GM18870 (cell line): Measurements from ENCODE around the gene ETV5.

ENCODE experiments used
- ATAC-seq: cut with Tn5 transposase; IDR thresholded peaks from one replicate; pipeline ENCODE4 v1.9.1; 2021; ENCODE audit warnings: moderate library complexity; ENCODE audit not compliant: unreplicated experiment

The ETV5 gene

DNA sequence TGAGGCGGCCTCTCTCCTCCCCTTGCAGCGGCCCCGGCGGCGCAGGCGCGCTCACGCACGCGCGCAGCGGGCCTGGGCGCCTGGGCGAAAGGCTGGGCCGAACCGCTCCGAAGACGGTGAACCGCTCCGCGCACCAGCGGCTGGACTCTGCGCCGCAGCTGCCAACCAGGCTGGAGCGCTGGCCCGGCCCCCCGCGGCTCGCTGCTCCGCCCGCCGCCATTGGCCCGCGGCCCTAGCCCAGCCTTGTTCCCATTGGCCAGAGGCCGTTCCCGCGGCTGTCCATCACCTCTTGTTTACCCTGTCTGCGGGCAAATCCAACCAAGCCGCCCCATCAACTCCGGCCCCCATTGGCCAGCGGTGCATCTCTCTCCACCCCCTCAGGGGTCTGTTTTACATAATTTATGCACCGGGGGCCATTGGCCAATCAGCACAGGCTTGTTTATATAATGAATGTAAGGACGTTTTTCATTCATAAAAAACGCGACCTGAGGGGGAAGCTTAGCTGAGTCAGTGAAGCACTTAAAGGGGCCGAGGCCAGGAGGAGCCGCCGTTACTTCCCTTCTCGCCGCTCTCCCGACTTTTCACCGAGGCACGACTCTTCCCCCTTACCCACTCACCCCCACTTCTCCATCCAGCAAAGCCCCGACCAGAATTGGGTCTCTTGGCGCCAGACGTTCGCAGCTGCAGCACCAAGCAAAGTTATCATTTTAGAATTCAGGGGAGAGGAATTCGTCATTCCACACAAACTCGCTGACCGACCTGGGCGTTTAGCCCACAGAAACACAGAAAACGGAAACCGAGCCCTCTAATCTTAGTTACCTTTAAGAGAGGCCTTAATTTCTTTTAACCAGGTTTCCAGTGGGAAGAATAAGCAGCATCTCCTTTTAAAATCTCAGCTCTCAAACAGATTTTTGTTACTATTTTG is at the start of gene ETV5:
Gene ETV5 (minus strand): TSS at position 149 of the 925 bp plus-strand sequence. CDS start 3,221 bp downstream, outside the sequence.
- ATAC-seq: peak; percentile 96

DNA sequence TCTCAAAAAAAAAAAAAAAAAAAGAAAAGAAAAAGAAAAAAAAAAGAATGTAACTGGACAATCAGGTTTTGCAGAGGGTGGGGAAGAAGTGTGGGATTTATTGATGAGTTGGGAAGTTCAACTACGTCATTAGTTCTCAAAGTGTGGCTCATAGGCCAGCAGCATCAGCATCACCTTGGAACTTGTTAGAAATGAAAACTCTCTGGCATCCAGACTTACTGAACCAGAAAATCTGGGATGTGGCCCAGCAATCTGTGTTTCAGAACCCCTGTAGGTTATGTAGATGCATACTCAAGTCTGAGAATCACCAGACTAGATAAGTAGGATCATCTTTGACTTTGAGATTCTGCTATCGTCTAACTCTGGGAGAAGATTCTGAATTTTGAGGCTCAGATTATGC is 45.8 kb upstream of the ETV5 start:
- ATAC-seq: no peak

DNA sequence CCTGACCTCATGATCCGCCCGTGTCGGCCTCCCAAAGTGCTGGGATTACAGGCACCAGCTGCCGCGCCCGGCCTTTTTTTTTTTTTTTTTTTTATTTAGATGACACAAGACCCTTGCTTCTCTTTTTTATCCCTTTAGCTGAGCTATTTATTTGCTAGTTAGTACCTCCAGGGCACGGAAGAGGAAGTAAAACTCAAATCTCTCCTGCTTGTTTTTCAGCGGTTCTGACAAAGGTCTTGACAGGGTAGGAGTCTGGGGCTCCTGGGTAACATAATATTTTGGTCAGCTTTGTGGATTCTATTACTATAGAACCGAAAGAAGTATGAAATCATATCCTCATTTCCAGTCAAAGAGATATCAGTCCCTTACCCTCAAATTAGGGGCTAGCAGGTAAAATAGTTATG is 44.0 kb upstream of the ETV5 start:
- peak; percentile 71 for ATAC-seq

DNA sequence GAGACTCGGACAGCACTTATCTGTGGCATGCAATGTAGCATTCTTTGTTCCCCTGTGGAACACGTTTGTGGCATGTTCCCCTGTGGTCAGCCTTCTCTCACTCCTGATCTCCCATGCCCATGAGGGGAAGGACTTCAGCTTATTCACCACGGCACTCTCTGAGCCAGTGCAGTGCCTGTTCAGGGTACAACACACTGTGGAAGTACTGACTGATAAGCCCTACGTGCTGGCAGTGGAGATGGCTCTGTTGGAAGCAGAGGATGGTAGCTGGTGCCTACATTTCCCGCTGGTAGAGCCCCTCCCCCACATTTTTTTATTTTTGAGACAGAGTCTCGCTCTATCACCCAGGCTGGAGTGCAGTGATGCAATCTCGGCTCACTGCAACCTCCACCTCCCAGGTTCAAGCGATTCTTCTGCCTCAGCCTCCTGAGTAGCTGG is 43.5 kb upstream of the ETV5 start:
- no peak for ATAC-seq

DNA sequence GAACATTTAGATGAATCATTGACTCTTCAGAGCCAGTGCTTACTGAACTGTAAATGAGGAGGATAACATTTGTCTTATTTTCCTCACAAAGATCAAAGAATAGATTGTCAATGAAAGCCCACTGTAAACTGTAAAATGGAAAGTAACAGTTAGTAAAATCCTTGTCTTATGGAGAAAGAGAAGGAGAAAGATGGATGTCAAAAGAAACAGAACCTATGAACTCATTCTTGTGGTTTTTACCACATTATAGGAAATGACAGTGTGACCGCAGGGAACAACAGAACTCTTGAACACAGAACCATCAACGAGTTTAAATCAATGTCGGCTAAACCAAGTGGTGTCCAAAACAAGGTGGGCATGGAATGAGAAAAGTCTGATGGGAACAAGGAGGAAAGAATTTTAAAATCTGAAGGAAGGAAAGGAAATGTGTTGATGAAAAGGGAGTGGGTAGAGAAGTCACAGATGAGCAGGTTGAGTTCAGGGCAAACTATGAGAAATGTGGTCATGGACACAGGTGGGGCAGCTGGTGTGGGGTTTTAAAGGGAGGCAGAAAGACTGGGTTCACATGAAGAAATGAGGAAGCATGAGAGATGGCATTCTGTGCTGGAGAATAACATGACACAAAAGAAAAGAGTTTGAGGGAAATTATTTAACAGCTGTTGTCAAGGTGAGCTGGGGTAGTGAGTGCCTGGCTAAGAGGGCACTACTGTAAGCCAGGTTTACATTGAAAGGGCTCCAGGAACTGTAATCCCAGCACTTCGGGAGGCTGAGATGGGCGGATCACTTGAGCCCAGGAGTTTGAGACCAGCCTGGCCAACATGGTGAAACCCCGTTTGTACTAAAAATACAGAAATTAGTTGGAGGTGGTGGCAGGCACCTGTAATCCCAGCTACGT is 42.4 kb upstream of the ETV5 start:
- ATAC-seq: no peak

DNA sequence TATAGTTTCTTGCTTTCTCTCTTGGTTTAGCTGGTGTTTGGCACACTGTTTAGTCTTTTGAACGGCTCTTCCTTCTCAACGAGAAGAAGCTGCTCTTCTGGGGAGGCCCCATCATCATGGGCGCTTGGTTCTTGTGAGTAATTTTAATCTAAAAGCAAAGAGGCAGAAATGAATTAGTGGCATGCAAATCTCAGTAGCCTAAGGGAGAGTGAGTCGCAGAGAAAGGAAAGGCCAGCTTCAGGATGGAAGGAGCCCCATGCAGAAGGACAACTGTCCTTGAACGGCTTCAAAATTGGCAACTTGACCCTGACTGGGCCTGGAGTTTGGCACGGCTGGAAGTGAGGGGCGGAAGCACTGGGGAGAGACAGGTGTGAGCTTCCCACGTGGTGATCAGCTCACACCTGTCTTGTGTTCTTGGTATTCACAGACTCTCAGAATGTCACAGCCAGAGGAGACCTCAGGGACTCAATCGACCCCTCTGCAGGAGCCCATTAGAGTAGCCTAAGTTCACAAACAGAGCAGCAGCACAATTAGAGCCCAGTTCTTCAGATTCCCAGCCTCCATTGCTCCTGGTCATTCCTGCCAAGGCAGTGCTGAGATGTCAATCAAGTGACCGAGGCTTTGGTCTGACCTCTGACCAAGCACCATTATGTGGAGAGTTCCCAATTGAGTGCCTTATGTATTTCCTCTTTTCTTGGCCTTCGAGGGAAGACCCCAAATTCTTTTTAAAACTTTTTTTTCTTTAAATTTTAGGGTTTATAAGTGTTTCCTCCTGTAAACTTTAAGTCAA is 41.3 kb upstream of the ETV5 start:
- no peak for ATAC-seq

DNA sequence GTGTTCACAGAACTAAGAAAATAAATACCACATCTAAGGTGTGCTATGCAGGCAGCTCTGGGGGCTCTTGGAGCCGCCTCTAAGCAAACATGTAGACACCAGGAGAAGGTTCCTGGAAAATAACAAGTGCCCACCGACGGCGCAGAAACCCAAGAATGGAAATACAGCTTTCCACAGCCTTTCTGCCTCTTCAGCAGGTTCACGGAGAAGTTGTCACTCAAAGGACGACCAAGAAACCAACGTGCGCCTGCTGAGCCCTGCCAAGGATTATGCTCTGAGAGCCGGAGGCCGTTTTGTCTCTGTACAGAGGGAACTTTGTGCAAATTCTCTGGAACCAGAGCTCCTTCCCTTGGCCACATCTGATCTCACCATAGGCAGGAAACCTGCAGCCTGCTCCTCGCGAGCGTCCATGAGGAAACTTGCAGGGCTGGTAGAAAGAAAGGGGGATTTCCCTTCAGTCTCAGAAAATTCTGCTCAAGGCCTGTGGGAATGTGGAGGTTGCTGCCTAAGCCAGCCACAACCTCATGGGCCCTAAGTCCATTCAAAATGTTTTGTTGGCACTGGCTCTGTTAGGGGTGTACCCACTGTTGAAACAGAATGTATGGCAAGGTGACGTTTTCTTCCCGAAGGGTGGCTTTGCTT is 40.6 kb upstream of the ETV5 start:
- ATAC-seq: no peak

DNA sequence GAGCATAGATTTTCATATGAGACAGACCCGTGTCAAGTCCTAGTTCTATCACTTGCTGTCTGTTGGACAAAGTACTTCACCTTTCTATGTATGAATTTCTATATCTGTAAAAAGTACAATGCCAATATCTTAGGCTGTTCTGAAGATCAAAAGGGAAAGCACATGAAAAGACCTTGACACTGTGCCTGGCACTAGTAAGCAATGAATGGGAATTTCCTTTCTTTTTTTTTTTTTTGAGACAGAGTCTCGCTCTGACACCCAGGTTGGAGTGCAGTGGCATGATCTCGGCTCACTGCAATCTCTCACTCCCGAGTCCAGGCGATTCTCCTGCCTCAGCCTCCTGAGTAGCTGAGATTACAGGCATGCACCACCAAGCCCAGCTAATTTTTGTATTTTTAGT is 35.4 kb upstream of the ETV5 start:
- no peak for ATAC-seq

DNA sequence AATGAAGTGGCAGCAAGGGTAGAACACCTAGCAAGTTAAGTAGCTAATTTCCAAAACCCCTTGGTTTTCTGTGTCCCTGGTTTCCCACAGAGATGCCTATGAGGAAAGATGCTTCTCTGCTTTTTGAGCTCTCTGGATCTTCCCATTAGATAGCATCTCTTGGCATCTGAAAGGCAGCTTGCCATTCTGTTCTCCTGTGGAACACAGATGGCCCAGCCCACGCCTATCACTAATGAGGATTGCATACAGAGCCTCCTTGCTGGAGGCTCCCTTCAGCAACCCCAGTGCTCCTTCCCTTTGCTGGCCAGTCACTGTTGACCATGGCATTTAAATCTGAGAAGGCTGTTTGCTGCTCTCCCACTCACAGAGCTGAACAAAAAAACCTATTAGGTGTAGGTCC is 34.4 kb upstream of the ETV5 start:
- ATAC-seq: no peak

DNA sequence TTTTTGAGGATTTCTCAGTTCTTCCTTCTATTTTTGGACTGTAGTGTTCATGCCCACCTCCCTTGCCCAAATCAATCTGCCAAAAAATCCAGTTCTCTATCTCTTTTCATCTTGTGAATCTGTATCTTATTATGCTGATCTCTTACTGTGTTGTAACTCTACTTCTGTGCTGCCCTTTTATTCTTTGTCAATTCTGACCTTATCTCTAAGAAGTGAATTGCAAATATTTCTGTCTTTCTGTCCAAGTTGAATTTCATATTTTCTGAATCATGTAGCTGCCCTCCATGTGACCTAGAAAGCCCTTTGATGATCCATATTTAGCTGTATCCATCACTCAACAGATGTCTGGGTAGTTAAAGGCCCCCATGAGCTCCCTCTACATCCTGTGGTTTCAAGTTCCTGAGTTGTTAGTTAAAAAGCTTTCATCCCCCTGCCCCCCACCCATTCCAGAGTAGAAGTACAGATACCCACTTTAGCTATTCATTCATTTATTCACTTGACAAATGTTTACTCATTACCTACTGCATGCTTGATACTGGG is 33.6 kb upstream of the ETV5 start:
- ATAC-seq: no peak

DNA sequence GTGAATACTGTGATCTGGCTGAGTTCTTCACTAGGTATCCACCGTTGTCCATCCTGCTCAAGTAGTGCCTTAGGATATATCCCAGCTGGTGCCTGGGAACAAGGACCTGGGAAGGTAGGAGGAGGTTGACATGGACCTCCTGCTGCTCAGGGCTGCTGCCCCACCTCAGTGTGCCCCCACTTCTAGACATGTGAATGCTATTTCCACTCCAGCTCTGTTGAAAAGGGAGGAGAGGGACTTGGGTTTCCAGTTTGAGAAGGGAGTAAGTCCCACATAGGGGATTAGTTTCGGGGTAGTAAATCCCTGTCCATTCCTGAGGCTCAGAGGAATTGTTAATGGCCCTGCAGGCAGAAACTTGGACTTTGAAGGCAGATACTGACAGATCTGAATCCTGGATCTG is 32.9 kb upstream of the ETV5 start:
- ATAC-seq: no peak

DNA sequence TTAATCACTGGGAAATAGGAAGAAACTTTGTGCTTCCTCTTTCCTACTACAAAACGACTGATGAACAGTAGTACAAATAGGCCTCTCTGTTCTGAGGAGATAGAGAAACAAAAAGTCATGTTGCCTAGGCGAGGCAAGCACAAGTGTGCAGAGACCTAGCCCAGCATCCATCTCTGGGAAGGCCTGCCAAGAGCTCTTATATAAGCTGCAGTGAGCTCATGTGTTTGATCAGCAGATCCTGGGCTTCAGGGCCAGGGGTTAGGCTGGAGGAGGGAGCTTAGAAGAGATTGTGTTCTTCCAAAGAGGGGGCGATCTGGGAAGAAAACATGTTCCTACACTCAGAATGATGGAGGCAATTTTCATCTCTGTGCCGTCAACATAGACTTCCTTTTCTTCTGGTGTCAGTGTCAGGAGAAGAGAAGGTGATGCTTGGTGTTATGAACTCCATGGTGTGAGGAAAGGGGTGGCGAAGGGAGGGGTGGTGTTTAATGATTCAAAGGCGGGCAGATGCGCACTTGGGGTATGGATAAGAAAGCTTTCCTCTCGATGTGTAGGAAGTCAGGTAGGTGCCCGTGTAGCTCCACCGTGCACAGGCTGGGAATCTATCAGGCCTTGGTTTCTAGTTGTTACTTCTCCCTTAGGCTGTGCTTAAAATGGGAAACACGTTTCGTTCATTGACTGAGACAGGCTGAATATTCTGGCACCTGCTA is 29.5 kb upstream of the ETV5 start:
- no peak for ATAC-seq

DNA sequence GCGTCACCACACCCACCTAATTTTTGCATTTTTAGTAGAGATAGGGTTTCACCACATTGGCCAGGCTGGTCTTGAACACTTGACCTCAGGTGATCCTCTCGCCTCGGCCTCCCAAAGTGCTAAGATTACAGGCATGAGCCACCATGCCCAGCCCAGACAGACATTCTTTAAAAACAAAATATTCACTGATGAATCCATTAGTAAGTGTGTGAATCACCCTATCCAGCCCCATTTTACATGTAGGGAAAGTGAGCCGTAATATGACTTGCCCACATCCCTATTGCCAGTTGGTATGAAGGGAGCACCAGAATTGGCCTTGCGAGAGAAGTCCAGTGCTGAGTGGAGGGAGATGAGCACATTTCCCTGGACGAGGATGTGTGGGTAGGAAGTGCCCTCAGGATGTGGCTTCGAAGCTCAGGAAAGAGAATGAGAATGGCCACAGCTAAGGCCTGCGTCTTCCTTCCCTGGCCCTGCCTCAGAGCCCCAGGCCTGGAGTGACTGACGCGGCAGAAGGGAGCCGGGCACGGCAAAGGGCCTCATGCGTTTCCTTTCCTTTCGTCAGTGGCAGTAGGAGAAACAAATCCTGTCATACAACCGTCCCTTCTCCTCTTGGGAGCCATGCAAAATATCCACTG is 28.3 kb upstream of the ETV5 start:
- no peak for ATAC-seq

DNA sequence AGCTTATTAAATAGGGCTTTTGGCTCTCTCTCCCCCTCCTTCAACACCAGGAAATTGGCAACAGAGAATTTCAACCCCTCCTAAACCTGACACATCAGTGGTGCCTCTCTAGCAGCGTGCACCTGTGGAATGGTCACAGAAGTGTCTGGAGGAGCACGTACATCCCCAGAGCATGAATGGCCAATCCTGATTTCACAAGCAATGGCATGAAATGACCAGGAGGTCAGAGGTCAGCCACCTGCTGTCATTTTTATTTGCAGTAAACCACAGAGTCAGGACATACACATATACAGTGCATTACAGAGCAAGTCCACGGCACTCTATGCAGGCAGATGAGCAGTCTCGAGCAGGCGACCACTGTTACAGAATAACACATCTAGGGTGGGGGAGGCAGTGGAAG is 25.1 kb upstream of the ETV5 start:
- ATAC-seq: no peak

DNA sequence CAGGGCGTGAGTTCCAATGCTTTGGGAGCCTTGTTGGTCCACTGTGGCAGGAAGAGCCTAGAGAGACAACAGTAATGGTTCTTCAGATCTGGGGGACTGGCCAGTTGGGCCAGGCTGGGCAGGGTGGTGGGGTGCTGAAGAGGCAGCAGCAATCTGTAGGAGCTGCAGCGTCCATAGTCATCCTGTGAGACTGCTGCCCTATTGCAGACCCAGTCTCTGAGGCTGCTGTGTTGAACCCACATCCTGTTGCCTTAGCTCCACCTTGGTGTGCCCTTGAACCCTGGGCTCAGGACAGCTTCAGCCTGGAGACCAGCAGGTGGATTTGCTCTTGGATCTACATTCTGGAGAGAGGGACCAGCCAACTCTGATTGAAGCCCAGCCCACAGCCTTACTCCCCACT is 23.6 kb upstream of the ETV5 start:
- ATAC-seq: no peak

DNA sequence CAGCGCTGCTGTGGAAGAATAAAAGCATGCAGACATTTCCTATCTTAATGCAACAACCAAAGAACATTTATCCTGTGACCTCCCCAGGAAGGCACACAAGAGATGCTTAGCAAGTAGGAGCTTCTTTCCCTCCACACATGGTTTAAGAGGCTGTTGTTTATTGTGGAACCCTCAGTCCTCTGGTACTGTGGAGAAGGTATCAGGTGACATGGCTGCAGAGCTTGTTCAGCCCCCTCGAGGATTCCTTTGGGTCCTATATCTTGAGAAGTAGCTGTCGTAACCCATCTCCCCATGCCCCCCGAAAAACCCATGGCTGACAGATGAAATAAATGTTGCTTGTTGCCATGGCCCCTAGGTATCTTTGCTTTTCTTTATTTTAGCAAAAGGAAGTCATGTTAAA is 20.3 kb upstream of the ETV5 start:
- no peak for ATAC-seq

DNA sequence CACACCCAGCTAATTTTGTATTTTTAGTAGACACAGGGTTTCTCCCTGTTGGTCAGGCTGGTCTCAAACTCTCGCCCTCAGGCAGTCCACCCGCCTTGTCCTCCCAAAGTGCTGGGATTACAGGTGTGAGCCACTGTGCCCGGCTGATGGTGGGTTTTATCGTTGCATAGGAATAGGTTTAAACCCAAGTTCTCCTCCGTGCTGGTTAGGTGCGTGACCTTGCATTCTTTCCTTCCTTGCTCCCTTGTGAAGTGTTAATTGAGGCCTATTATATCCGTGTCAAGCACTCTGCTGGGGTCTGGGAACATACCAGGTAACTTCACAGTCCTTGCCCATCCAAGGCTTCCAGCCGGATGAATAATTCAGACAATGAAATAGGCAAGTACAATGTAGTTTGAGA is 19.3 kb upstream of the ETV5 start:
- no peak for ATAC-seq

DNA sequence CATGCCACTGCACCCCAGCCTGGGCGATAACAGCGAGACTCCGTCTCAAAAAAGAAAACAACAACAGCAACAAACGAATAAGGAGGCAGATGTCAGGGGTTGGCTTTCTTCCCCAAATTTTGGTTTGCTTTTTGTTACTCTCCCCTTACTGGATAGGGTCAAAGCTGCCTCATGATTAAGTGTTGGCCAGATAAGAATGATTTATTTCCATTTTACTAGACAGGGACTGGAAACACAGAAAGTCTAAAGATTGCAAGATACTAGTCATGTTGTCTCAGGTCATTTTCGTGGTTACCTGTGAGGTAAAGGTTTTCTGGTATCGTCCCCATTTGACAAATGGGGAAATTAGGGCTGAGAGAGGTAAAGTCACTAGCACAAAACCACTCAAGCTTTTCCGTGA is 18.6 kb upstream of the ETV5 start:
- no peak for ATAC-seq

DNA sequence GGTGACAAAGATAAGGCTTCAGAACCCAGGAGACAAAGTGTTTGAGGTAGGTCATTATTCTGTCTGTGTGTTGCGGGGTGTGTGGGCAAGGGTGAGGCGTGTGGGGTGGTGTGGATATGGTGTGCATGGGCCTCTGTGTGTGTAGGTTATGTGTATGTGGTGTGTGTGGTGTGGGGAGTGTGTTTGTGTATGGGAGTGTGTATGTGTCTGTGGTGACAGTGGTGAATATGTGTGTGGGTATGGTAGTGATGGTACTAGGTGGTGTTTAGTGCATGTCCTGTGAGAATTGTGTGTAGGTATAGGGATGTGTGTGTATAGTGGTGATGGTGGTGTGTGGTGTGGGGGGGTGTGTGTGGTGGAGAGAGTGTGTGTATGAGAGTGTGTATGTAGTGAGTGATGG is 16.2 kb upstream of the ETV5 start:
- ATAC-seq: no peak
